ENCODE results near the gene CPA1. TPM values are rescaled to one million over a fixed set of nuclear protein-coding genes. Genes with fewer than 3 reads are reported as not detected.

The CPA1 gene
- total RNA-seq, 1 experiment from 2014 or later, result not detected

- no peak for DNase-seq (ENCODE audit: low read depth)
Observed at GRCh38 chr7:130425796-130426195, 45.5 kb downstream of the CPA1 start.

GRCh38 chr7:130426564-130426963 is 46.3 kb downstream of the CPA1 start:
- no peak for DNase-seq (ENCODE audit: low read depth)

GRCh38 chr7:130429019-130429418 is 48.7 kb downstream of the CPA1 start:
- no peak for DNase-seq (ENCODE audit: low read depth)

GRCh38 chr7:130430115-130430514 is 49.8 kb downstream of the CPA1 start:
- no peak for DNase-seq (ENCODE audit: low read depth)

GRCh38 chr7:130430841-130431666 is 50.8 kb downstream of the CPA1 start:
- DNase-seq (ENCODE audit: low read depth), result peak; percentile 75

GRCh38 chr7:130432886-130433285 is 52.6 kb downstream of the CPA1 start:
- DNase-seq (ENCODE audit: low read depth), result no peak

- no peak for DNase-seq (ENCODE audit: low read depth)
Observed at GRCh38 chr7:130433301-130433700, 53.0 kb downstream of the CPA1 start.

GRCh38 chr7:130435311-130435854 is 55.1 kb downstream of the CPA1 start:
- no peak for DNase-seq (ENCODE audit: low read depth)

GRCh38 chr7:130436253-130436652 is 56.0 kb downstream of the CPA1 start:
- no peak for DNase-seq (ENCODE audit: low read depth)

Other genes starting within 250 kb of the CPA1 start
- 30.9 and 46.7 TPM in 2 replicates for gene TMEM209, start 175.1 kb upstream of the CPA1 start, total RNA-seq (2014; rRNA removed; shearing (Covaris generic))
- not detected in 2 replicates for gene SSMEM1, start 172.6 kb upstream of the CPA1 start, total RNA-seq (2014; rRNA removed; shearing (Covaris generic))
- 0.11 TPM in 1 of 2 replicates, not detected in the other for gene CPA2, start 113.6 kb upstream of the CPA1 start, total RNA-seq (2014; rRNA removed; shearing (Covaris generic))
- gene CPA4, start 87.3 kb upstream of the CPA1 start, total RNA-seq (2014; rRNA removed; shearing (Covaris generic)), result 85.6 and 98.8 TPM in 2 replicates
- 0.06 TPM in 1 of 2 replicates, not detected in the other for gene CPA5, start 35.7 kb upstream of the CPA1 start, total RNA-seq (2014; rRNA removed; shearing (Covaris generic))
- gene CEP41, start 60.5 kb downstream of the CPA1 start, total RNA-seq (2014; rRNA removed; shearing (Covaris generic)), result 33.1 and 43.9 TPM in 2 replicates
- 566 and 568 TPM in 2 replicates for gene MEST, start 111.6 kb downstream of the CPA1 start, total RNA-seq (2014; rRNA removed; shearing (Covaris generic))